SU-DHL-6 (cell line): Measurements from ENCODE around the gene BIN1.

ENCODE experiments used
- H2AFZ ChIP-seq: fragments of 200-600 bp; sonication (generic); 2 replicates; pipeline ENCODE4 v1.6.1; 2014; ENCODE audit warnings: low read depth, mild to moderate bottlenecking, moderate library complexity, mixed read lengths, antibody characterized with exemption, low read length; ENCODE audit not compliant: severe bottlenecking
- H3F3A ChIP-seq: fragments of 200-600 bp; shearing (Covaris generic); 2 replicates; pipeline ENCODE4 v1.6.0; 2016; ENCODE audit warnings: antibody characterized with exemption, mild to moderate bottlenecking; ENCODE audit not compliant: insufficient read depth
- H3K27ac ChIP-seq: fragments of 200-600 bp; sonication (generic); 2 replicates; pipeline ENCODE4 v1.5.1; 2016; ENCODE audit warnings: low read depth, mild to moderate bottlenecking, low read length, moderate library complexity, mixed read lengths
- H3K27me3 ChIP-seq: fragments of 200-600 bp; sonication (generic), shearing (Covaris generic); 2 replicates; pipeline ENCODE4 v1.6.0; 2014; ENCODE audit warnings: mild to moderate bottlenecking, low read length
- H3K36me3 ChIP-seq: fragments of 200-600 bp; sonication (generic); 2 replicates; pipeline ENCODE4 v1.6.1; 2014; ENCODE audit warnings: mild to moderate bottlenecking, low read length, mixed read lengths
- H3K4me2 ChIP-seq: fragments of 300-600, 200-600 bp; shearing (Covaris generic), sonication (generic); 2 replicates; pipeline ENCODE4 v1.6.0; 2014; ENCODE audit warnings: low read length, low read depth, mild to moderate bottlenecking; ENCODE audit not compliant: poor library complexity, severe bottlenecking
- H3K4me3 ChIP-seq: fragments of 200-600 bp; sonication (generic); 2 replicates; pipeline ENCODE4 v1.5.1; 2014; ENCODE audit warnings: antibody characterized with exemption, low read length, mild to moderate bottlenecking, mixed read lengths; ENCODE audit not compliant: insufficient read depth, poor library complexity, severe bottlenecking
- H3K79me2 ChIP-seq: fragments of 200-600 bp; sonication (generic); 2 replicates; pipeline ENCODE4 v1.6.1; 2014; ENCODE audit warnings: mild to moderate bottlenecking, low read length, moderate library complexity; ENCODE audit not compliant: insufficient read depth
- H3K9ac ChIP-seq: fragments of 200-600 bp; sonication (generic); 2 replicates; pipeline ENCODE4 v1.7.0; 2014; ENCODE audit warnings: mild to moderate bottlenecking, low read length
- H3K9me2 ChIP-seq: fragments of 200-600 bp; sonication (generic); replicated peaks from 2 replicates; pipeline ENCODE4 v1.6.1; 2014; ENCODE audit warnings: low read length; ENCODE audit not compliant: insufficient read depth
- H3K9me3 ChIP-seq: fragments of 200-600 bp; sonication (generic); 2 replicates; pipeline ENCODE4 v1.6.1; 2014; ENCODE audit warnings: low read length, mixed read lengths; ENCODE audit not compliant: insufficient read depth
- H4K20me1 ChIP-seq: fragments of 200-600 bp; sonication (generic); 2 replicates; pipeline ENCODE4 v1.6.1; 2014; ENCODE audit warnings: low read depth, mild to moderate bottlenecking, antibody characterized with exemption, low read length, moderate library complexity, mixed read lengths
- EZH2phosphoT487 ChIP-seq: fragments of 200-600 bp; sonication (generic), shearing (Covaris generic); conservative IDR thresholded peaks from 2 replicates; pipeline ENCODE4 v1.6.1; 2018; ENCODE audit warnings: mild to moderate bottlenecking, antibody characterized with exemption, low read length, moderate library complexity, mixed read lengths
- TF ChIP-seq, protein P1 (sequence below): fragments of 200-600 bp; sonication (generic); IDR thresholded peaks from one replicate; pipeline ENCODE4 v1.5.1; 2017; ENCODE audit warnings: antibody characterized with exemption, mild to moderate bottlenecking, low read length, moderate library complexity; ENCODE audit not compliant: insufficient read depth, poor library complexity, severe bottlenecking

The BIN1 gene

DNA sequence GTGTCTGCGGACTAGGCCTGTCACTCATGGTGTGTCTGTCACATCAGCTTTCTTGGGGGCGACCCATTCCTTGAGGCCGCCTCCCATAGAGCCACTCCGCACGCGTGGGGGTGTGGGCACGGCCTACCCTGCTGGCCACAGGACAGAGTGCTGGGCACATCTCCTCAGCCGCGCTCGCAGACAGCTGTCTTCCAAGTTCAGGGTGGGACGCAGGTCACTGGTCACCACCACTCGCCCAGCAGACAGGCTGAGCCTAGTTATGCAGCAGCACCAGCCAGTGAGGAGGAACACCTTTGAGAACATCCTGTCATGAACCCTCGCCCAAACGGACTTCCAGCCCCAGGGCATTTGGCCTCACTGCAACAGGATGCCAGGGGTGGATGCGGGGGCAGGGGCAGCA lies 30.8 kb upstream of the BIN1 start:
- Histone ChIP-seq H3F3A (no peaks in the 10 kb centered on the region), H3K79me2 (no peaks in the 10 kb centered on the region), H4K20me1 (no peaks in the 10 kb centered on the region), H3K27me3 (no peaks in the 10 kb centered on the region), H3K36me3 (no peaks in the 10 kb centered on the region), H2AFZ (no peak overlapping the region), H3K9me2 (no peaks in the 10 kb centered on the region), H3K27ac (no peak overlapping the region), H3K4me3 (no peak overlapping the region), H3K9me3 (0 out of 2 replicates have a peak, but pooled peaks cover 5% of the 10 kb centered on the region), H3K4me2 (no peak overlapping the region), H3K9ac (no peak overlapping the region)
- TF ChIP-seq EZH2phosphoT487, result no peak

GRCh38 chr2:127137225-127137624 lies 30.3 kb upstream of the BIN1 start:
- TF ChIP-seq EZH2phosphoT487, result no peak
- TF ChIP-seq, protein P1, sequence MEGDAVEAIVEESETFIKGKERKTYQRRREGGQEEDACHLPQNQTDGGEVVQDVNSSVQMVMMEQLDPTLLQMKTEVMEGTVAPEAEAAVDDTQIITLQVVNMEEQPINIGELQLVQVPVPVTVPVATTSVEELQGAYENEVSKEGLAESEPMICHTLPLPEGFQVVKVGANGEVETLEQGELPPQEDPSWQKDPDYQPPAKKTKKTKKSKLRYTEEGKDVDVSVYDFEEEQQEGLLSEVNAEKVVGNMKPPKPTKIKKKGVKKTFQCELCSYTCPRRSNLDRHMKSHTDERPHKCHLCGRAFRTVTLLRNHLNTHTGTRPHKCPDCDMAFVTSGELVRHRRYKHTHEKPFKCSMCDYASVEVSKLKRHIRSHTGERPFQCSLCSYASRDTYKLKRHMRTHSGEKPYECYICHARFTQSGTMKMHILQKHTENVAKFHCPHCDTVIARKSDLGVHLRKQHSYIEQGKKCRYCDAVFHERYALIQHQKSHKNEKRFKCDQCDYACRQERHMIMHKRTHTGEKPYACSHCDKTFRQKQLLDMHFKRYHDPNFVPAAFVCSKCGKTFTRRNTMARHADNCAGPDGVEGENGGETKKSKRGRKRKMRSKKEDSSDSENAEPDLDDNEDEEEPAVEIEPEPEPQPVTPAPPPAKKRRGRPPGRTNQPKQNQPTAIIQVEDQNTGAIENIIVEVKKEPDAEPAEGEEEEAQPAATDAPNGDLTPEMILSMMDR, result no peak
- Histone ChIP-seq H2AFZ (no peak overlapping the region), H3F3A (no peaks in the 10 kb centered on the region), H3K9me2 (no peaks in the 10 kb centered on the region), H3K4me3 (no peak overlapping the region), H4K20me1 (no peaks in the 10 kb centered on the region), H3K4me2 (no peak overlapping the region), H3K9me3 (0 out of 2 replicates have a peak, but pooled peaks cover 5% of the 10 kb centered on the region), H3K9ac (no peak overlapping the region), H3K36me3 (no peaks in the 10 kb centered on the region), H3K27me3 (no peaks in the 10 kb centered on the region), H3K79me2 (no peaks in the 10 kb centered on the region), H3K27ac (no peak overlapping the region)

DNA sequence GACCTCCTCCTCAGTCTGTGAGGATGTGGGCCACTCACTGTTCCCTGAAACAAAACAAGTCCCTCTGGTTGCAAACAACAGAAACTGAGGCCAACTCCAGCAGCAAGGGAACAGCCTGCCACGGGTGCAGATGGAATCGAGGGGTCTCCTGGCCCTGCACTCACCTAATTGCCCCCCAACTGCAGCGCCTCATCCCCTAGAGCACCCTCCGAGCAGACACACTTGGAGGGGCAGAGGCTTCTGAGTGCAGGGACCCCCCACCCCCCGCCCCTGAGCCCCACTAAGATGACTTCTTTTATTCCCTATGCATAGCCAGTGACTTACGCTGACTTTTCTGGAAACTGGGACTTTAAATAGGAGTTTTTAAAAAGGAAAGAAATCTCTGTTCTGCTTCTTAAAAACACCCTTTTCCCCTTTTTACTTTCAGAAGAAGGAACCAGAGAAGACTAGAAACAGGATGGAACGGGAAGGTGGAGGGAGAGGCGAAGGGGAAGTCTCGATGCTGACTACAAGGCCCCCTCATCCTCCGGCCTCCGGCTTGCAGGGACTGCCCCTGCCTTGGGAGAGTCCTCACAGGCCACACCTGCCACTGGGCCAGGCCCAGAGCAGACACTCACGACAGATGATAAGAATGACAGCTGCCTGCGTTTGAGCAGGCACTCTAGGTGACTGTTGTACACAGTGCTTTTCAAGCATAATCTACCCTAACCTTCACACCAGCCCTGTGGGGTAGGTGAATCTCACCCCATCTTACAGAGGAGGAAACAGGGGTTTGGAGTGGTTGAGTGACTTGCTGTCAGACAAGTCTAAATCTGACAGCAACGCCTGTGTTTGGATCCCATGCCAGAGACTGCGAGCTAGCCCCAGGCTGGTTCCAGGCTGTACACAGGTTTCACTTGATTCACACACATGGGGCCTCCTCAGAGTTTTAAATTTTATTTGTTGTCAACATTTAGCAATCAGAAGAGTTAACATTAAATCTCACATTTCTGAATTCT lies 28.2 kb upstream of the BIN1 start:
- Histone ChIP-seq H3K4me2 (no peak overlapping the region), H3K27ac (no peak overlapping the region), H3K79me2 (no peaks in the 10 kb centered on the region), H3K27me3 (no peaks in the 10 kb centered on the region), H2AFZ (no peak overlapping the region), H3K4me3 (no peak overlapping the region), H3K36me3 (no peaks in the 10 kb centered on the region), H4K20me1 (no peaks in the 10 kb centered on the region), H3F3A (no peaks in the 10 kb centered on the region), H3K9me2 (no peaks in the 10 kb centered on the region), H3K9me3 (0 out of 2 replicates have a peak, but pooled peaks cover 5% of the 10 kb centered on the region), H3K9ac (no peak overlapping the region)
- TF ChIP-seq EZH2phosphoT487, result no peak
- TF ChIP-seq, protein P1, result no peak

GRCh38 chr2:127134235-127134634 lies 27.3 kb upstream of the BIN1 start:
- H3K9ac ChIP-seq, result no peak overlapping the region
- no peak overlapping the region for H2AFZ ChIP-seq
- no peaks in the 10 kb centered on the region for H3K9me2 ChIP-seq
- H4K20me1 ChIP-seq, result no peaks in the 10 kb centered on the region
- no peak for TF ChIP-seq EZH2phosphoT487
- TF ChIP-seq, protein P1, result no peak
- no peak overlapping the region for H3K4me2 ChIP-seq
- H3K36me3 ChIP-seq, result no peaks in the 10 kb centered on the region
- no peaks in the 10 kb centered on the region for H3K27me3 ChIP-seq
- no peaks in the 10 kb centered on the region for H3K79me2 ChIP-seq
- no peak overlapping the region for H3K27ac ChIP-seq
- 0 out of 2 replicates have a peak, but pooled peaks cover 4% of the 10 kb centered on the region for H3K9me3 ChIP-seq
- H3F3A ChIP-seq, result no peaks in the 10 kb centered on the region
- no peak overlapping the region for H3K4me3 ChIP-seq
